HEK293 (cell line): ENCODE results near the gene DYNLRB1.

Source experiments
- CTCF ChIA-PET: fragments of 350-600 bp; formaldehyde crosslinking; extraction: SDS; loops from one replicate; lab custom pipeline; 2021; ENCODE audit warnings: antibody characterized with exemption; lab: Yijun Ruan, JAX
- POLR2A ChIA-PET: fragments of 300-600 bp; formaldehyde crosslinking; extraction: SDS; loops from one replicate; lab custom pipeline; 2020; ENCODE audit warnings: antibody characterized with exemption, inconsistent platforms; lab: Yijun Ruan, JAX
- H3K27ac ChIP-seq: fragments of 200-500 bp; sonication (Bioruptor generic); 2 replicates; pipeline ENCODE4 v1.5.1; 2014; ENCODE audit warnings: low read depth, low read length, control low read depth, inconsistent platforms; ENCODE audit errors: extremely low read depth
- H3K36me3 ChIP-seq, 2 experiments: fragments of 200-500 bp in 1 of 2; sonication (Bioruptor generic) in 1 of 2; 1 replicate in 1 of 2; 2 replicates in 1 of 2; pipeline ENCODE4 v1.5.1; 2014 to 2017; ENCODE audit warnings: inconsistent platforms in 2 of 2, low read length in 2 of 2; ENCODE audit not compliant: control insufficient read depth in 2 of 2, insufficient read depth in 1 of 2
- H3K4me1 ChIP-seq: fragments of 200-500 bp; sonication (Bioruptor generic); 2 replicates; pipeline ENCODE4 v1.5.1; 2014; ENCODE audit warnings: mild to moderate bottlenecking, low read length, inconsistent platforms; ENCODE audit not compliant: control insufficient read depth, insufficient read depth
- H3K4me3 ChIP-seq: 2 replicates; pipeline ENCODE4 v1.5.1; 2011; ENCODE audit warnings: low read depth, mild to moderate bottlenecking, control low read depth, low read length, moderate library complexity
- H3K9me3 ChIP-seq: fragments of 200-500 bp; sonication (Bioruptor generic); 2 replicates; pipeline ENCODE4 v1.5.1; 2014; ENCODE audit warnings: low read depth, low read length, inconsistent platforms; ENCODE audit not compliant: control insufficient read depth, insufficient read depth
- ZNF391 ChIP-seq: fragments of 450-650 bp; formaldehyde crosslinking; IDR thresholded peaks from 2 replicates; pipeline ENCODE4 v1.5.1; 2016; ENCODE audit warnings: low read depth, missing biosample characterization, missing genetic modification characterization, borderline replicate concordance

DYNLRB1 gene

DNA sequence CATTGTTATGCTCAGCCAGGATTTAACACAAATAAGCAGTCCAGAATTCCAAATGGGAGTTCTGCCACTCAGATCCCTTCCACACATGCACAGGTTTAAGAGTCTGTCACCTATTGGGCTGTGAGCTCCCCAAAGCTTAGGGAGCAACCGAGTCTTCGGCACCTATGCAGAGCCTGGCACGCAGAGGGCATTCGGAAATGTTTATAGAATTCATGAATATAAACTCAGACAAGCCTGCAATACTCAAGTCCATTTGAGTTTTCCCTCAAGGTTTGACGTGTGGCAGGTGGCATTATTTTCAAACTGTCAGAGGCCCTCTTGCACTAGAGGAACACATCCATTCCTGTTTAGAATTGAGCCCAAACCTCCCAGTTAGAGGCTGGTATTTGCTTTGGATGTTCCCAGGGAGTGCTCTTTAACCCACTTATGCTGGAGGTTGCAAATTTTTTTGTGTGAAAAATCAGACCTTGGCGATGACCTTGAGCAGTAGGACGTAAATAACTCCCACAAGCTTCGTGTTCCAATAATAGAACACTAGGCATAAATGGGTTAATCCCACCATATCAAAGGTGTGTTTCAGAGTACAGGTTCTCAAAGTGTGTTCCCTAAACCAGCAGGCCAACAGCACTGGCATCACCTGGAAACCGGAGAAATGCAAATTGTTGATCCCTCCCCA lies 70.4 kb downstream of the DYNLRB1 start:
- POLR2A ChIA-PET = no interaction called here
- no peak for TF ChIP-seq ZNF391 (tag by site-specific recombination)
- Histone ChIP-seq H3K4me3 (no peak overlapping the region), H3K36me3 (peaks cover 0 to 10% of the 10 kb centered on the region in 2 experiments; a peak in 1 of 3 replicates), H3K9me3 (no peaks in the 10 kb centered on the region), H3K27ac (no peak overlapping the region), H3K4me1 (no peaks in the 10 kb centered on the region)
- CTCF ChIA-PET = interaction anchor here (0.6 to 1.1 kb wide), 2 partner anchors 16 to 183 kb away, joined by 3 read pairs; no protein-coding TSS in a partner anchor
